ENCODE results near the gene PRKN. TPM values are rescaled to one million over a fixed set of nuclear protein-coding genes. Genes with fewer than 3 reads are reported as not detected.

The PRKN gene
- total and polyA plus RNA-seq, 9 of the 15 experiments (the other 6 are each of a cell fraction or from before 2014, with no cell fraction given), result 0.03 to 0.96 (median 0.15) TPM; not detected in 2

DNA sequence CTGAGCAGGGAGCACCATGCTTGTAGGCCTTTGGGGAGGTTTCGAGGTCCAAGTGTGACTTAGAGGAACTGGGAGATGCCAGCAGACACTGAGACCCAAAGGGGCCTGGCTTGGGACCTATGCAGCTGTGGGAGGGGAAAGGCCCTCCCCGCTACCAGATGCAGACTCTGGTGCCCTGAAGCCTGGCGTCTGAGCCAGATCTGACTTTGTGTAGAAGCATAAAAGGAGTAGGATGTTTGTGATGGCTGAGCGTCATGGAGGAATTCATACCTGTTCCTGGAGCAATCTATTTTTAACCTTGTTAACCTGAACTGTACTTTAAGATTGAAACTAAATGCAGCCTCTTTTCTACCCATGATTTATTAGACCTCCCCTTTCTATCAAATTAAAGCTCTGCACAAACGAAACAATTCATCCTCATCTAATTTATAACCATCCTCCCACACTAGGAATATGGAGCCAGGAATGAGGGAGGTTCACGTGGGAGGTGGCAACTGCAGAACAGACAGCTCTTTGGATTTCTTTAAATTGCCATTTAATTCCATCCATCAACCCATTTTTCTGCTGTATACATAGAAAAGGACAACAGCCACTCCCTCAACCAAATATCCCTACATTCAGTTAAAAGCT lies 1281.2 kb downstream of the PRKN start:
- WGBS (ENCODE audit: insufficient coverage, low coverage, missing lambda C conversion rate), result 0% methylated on average over 6 of the region's 6 CpGs
- peaks cover 52 to 66% of the 10 kb centered on the region in 2 experiments for H3K27me3 ChIP-seq (ENCODE audit: control insufficient read depth in 2 of 2, insufficient read depth in 2 of 2, low read length in 2 of 2)
- H3K4me3 ChIP-seq, result no peak overlapping the region
- H2AFZ ChIP-seq (ENCODE audit: low read depth, low read length), result no peak overlapping the region
- ChIA-PET POLR2A (interaction anchor here (0.8 to 1.0 kb wide), 3 partner anchors 10 to 13 kb away, joined by 3 to 4 read pairs (median 4); no protein-coding TSS in a partner anchor), CTCF (ENCODE audit: low intra/inter-chr PET ratio) (no interaction called here)
- DNase-seq (ENCODE audit: extremely low read depth in 1 of 4, low spot score in 3 of 4) (no peak), ATAC-seq (no peak), FAIRE-seq (no peak)
- in situ Hi-C loops (cut with MboI), result no loop called here
- H3K4me1 ChIP-seq (replicated peaks in 1 of 2; ENCODE audit: control insufficient read depth in 2 of 2, insufficient read depth in 2 of 2, low read length in 2 of 2), result peaks cover 0 to 4% of the 10 kb centered on the region in 2 experiments; a peak in 2 of 5 replicates
- H3K79me2 ChIP-seq (ENCODE audit: control insufficient read depth, insufficient read depth, low read length), result no peaks in the 10 kb centered on the region
- no peak overlapping the region for H3K9ac ChIP-seq (ENCODE audit: insufficient read depth in 1 of 2, low read depth in 2 of 2, low read length in 2 of 2)
- TF ChIP-seq, protein P1, sequence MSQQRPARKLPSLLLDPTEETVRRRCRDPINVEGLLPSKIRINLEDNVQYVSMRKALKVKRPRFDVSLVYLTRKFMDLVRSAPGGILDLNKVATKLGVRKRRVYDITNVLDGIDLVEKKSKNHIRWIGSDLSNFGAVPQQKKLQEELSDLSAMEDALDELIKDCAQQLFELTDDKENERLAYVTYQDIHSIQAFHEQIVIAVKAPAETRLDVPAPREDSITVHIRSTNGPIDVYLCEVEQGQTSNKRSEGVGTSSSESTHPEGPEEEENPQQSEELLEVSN (IDR thresholded peaks at IDR 0.05; ENCODE audit: borderline replicate concordance in 1 of 2, extremely low read depth in 1 of 2, insufficient read depth in 1 of 2, insufficient read length in 1 of 2, low read depth in 1 of 2, low read length in 1 of 2, poor library complexity in 1 of 2, severe bottlenecking in 1 of 2), result no peak
- TF ChIP-seq ZNF263 (CRISPR knock-in tag; IDR thresholded peaks at IDR 0.05; ENCODE audit: borderline replicate concordance) (no peak), CBX3 (IDR thresholded peaks at IDR 0.05; ENCODE audit: borderline replicate concordance in 1 of 2, low read length in 2 of 2) (no peak), ZNF24 (IDR thresholded peaks at IDR 0.05) (no peak), ZNF121 (CRISPR knock-in tag; conservative IDR thresholded peaks at IDR 0.05) (no peak), CSDE1 (IDR thresholded peaks at IDR 0.05) (no peak), PHB (CRISPR knock-in tag; IDR thresholded peaks at IDR 0.05) (no peak), SPI1 (IDR thresholded peaks at IDR 0.05; ENCODE audit: borderline replicate concordance, low read depth, low read length) (no peak)
- TF ChIP-seq, protein P2, sequence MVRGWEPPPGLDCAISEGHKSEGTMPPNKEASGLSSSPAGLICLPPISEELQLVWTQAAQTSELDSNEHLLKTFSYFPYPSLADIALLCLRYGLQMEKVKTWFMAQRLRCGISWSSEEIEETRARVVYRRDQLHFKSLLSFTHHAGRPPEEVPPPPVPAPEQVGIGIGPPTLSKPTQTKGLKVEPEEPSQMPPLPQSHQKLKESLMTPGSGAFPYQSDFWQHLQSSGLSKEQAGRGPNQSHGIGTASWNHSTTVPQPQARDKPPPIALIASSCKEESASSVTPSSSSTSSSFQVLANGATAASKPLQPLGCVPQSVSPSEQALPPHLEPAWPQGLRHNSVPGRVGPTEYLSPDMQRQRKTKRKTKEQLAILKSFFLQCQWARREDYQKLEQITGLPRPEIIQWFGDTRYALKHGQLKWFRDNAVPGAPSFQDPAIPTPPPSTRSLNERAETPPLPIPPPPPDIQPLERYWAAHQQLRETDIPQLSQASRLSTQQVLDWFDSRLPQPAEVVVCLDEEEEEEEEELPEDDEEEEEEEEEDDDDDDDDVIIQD (CRISPR knock-in tag; IDR thresholded peaks at IDR 0.05), result no peak
- TF ChIP-seq, protein P3, sequence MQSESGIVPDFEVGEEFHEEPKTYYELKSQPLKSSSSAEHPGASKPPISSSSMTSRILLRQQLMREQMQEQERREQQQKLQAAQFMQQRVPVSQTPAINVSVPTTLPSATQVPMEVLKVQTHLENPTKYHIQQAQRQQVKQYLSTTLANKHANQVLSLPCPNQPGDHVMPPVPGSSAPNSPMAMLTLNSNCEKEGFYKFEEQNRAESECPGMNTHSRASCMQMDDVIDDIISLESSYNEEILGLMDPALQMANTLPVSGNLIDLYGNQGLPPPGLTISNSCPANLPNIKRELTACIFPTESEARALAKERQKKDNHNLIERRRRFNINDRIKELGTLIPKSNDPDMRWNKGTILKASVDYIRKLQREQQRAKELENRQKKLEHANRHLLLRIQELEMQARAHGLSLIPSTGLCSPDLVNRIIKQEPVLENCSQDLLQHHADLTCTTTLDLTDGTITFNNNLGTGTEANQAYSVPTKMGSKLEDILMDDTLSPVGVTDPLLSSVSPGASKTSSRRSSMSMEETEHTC (IDR thresholded peaks at IDR 0.05), result no peak
- H3K36me3 ChIP-seq (ENCODE audit: control insufficient read depth, insufficient read depth, low read length), result no peaks in the 10 kb centered on the region
- no peaks in the 10 kb centered on the region for H3K9me1 ChIP-seq (ENCODE audit: control insufficient read depth, insufficient read depth, low read length)
- H3K4me2 ChIP-seq (ENCODE audit: insufficient read depth, low read length), result no peak overlapping the region
- BruUV-seq (replicated peaks), result no TSS peak
- no peak overlapping the region for H3K27ac ChIP-seq (ENCODE audit: extremely low read depth, low read depth, low read length)
- H4K20me1 ChIP-seq (replicated peaks; ENCODE audit: control insufficient read depth, insufficient read depth, low read length), result no peaks in the 10 kb centered on the region
- intact Hi-C loops (cut with micrococcal nuclease), result no loop called here
- no peaks in the 10 kb centered on the region for H3K9me3 ChIP-seq (replicated peaks; ENCODE audit: control insufficient read depth, insufficient read depth, low read depth, low read length)
